GM04504 (cell line): ENCODE results near the gene TUBB3.
A peak's percentile ranks its signal among the peaks of the same experiment; 100 is the strongest.
"Not testable (repeated sequence)": the region's sequence is repeated elsewhere in the genome, so short reads cannot be mapped to it uniquely, and the experiment has no call there.

Experiments used
- DNase-seq: peaks from one replicate; pipeline ENCODE4 v3.0.0-alpha.2; 2012; ENCODE audit warnings: low read depth

TUBB3 gene

GRCh38 chr16:89918453-89919347, 4.4 kb upstream of the TUBB3 start, which contains the start of gene MC1R:
TSS of gene MC1R (plus strand) at chr16:89918862. CDS start at chr16:89919259, 397 bp downstream.
- DNase-seq, result no peak

DNA sequence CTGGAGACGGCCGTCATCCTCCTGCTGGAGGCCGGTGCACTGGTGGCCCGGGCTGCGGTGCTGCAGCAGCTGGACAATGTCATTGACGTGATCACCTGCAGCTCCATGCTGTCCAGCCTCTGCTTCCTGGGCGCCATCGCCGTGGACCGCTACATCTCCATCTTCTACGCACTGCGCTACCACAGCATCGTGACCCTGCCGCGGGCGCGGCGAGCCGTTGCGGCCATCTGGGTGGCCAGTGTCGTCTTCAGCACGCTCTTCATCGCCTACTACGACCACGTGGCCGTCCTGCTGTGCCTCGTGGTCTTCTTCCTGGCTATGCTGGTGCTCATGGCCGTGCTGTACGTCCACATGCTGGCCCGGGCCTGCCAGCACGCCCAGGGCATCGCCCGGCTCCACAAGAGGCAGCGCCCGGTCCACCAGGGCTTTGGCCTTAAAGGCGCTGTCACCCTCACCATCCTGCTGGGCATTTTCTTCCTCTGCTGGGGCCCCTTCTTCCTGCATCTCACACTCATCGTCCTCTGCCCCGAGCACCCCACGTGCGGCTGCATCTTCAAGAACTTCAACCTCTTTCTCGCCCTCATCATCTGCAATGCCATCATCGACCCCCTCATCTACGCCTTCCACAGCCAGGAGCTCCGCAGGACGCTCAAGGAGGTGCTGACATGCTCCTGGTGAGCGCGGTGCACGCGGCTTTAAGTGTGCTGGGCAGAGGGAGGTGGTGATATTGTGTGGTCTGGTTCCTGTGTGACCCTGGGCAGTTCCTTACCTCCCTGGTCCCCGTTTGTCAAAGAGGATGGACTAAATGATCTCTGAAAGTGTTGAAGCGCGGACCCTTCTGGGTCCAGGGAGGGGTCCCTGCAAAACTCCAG, 3.4 kb upstream of the TUBB3 start:
- no peak for DNase-seq

- DNase-seq, result no peak
These were observed 2.4 kb upstream of the TUBB3 start for GRCh38 chr16:89920723-89921122.

DNA sequence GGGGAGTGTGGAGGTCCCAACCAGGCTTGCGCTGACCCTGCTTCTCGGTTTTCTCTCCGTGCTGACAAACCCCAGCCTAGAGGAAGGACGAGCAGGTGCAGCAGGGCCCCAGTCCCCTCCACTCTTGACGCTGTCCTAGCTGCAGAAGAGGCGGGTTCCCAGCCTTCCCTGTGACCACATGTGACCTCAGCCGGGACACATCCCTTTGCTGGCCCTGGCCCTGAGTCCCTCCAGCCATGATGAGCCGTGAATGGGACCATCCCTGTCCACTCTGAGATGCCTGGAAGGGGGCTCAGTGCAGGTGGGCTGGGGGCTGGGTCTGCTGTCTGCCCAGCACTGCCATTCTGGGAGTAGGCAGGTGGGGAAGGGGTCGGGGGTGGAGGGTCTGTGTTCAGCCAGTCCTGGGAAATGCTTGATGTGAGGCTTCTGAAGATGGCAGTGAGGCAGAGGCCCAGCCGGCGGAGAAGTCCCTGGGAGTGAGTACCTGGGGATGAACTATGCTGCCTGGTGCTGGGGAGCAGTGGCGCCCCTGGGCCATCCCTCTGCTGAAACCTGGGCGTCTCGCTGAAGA, 1.9 kb upstream of the TUBB3 start:
- no peak for DNase-seq

DNA sequence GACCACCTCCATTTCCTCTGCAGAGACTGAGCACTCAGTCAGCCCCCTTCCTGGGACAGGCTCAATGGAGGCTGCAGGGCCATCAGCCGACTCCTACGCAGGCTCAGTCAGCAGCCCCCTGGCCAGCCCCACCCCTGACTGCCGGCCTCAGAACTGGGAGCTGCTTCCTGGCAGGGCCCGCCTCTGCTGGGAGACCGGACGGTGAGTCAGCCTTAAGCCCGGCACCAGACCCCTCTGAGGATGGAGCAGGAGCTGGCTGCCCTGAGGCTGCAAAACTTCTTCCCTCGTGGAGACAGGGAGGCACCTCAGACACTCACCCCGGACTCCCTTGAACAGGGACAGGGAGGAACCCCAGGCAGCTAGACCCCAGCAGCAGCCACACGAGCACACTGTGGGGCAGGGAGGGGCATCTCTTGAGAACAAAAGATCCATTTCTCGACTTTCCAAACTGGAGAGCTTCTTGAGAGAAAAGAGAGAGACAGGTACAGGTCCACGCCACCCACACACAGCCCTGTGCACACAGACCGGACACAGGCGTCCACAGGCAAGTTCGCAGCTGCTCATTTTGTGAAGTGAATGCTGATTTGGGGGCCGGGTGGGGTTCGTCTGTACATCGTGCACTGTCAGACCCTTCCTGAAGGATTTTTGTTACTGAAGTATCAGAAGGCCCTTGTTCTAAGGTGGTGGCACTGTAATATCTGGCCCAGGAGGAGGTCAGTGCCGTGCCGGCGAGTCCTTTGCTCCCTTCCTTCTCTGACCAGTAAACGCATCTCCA, 1.3 kb upstream of the TUBB3 start:
- DNase-seq, result peak; percentile 87

DNA sequence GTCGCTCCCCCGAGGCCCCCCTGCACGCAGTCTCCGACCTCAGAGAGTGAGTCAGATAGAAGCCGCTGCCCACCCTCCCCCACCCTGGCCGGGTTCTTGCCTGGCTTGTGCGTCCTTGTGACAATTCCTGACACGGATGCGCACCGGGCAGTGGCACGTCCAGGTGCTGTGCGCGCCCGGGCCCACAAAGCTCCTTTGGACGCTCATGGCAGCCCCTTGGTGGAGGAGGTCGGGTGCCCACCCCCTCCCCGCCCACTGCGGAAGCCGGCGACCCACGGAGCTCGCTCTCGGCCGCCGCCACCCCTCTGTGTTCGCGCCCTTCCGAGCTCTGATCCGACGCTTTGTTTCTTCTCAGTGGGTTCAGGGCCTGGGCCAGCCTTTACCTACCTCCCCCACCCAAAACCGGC, 662 bp upstream of the TUBB3 start:
- DNase-seq, result peak; percentile 91

GRCh38 chr16:89923640-89924296, 626 bp downstream of the TUBB3 start:
- no peak for DNase-seq

DNA sequence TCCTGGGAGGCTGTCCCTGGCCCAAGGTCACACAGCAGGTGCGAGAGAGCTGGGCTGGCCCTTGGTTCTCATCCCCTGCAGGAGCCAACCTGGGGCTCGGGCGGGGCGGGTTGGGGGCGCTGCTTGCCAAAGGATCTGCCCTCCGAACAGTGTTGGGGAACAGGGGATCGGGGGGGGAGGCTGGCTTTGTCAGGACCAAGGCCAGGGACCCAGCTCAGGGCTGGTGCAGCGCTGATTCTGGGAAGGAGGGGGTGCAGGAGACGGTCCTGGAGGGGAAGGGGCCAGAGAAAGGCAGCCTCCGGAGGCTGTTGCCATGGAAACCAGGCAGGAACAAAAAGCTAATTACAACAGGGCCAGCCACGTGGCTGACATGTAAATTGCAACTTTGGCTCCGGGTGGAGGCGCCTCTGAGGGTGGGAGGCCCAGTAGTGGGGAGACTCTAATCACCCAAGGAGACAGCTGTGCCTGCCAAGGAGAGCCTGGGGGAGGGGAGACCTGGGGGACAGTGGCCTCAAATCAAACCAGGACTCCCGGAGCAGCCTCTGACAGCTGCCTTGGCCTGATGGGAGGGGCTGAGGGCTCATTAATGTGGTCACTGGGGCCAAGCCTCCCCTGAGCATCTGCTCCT, 1.3 kb downstream of the TUBB3 start:
- DNase-seq, result no peak

- no peak for DNase-seq
These were observed 1.8 kb downstream of the TUBB3 start for GRCh38 chr16:89924925-89925307.

GRCh38 chr16:89925596-89926079, 2.5 kb downstream of the TUBB3 start:
- no peak for DNase-seq

GRCh38 chr16:89931305-89931896, 8.3 kb downstream of the TUBB3 start:
- no peak for DNase-seq

DNA sequence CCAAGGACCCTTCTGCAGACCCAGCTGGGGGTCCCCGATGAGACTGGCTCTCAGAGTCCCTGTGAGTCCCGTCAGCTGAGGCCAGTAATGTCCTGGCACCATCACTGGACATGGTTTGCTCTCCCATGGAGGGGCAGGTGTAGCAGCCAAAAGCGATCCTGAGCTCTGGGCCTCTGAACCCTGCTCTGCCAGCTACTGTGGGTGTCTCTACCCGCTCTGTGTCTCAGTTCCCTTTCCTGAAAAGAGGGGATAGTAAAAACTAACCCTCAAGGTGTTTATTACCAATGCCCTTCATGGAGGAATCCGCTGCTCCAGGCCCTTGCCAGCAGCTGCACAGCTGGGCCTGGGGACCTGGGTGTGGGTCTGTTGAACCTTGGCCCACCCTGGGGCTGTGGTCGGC, 8.8 kb downstream of the TUBB3 start:
- no peak for DNase-seq

GRCh38 chr16:89934019-89934418, 10.9 kb downstream of the TUBB3 start:
- DNase-seq, result not testable (repeated sequence)

GRCh38 chr16:89934611-89935553, 11.7 kb downstream of the TUBB3 start:
- DNase-seq, result no peak

DNA sequence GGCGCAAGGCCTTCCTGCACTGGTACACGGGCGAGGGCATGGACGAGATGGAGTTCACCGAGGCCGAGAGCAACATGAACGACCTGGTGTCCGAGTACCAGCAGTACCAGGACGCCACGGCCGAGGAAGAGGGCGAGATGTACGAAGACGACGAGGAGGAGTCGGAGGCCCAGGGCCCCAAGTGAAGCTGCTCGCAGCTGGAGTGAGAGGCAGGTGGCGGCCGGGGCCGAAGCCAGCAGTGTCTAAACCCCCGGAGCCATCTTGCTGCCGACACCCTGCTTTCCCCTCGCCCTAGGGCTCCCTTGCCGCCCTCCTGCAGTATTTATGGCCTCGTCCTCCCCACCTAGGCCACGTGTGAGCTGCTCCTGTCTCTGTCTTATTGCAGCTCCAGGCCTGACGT, 12.5 kb downstream of the TUBB3 start:
- not testable (repeated sequence) for DNase-seq

DNA sequence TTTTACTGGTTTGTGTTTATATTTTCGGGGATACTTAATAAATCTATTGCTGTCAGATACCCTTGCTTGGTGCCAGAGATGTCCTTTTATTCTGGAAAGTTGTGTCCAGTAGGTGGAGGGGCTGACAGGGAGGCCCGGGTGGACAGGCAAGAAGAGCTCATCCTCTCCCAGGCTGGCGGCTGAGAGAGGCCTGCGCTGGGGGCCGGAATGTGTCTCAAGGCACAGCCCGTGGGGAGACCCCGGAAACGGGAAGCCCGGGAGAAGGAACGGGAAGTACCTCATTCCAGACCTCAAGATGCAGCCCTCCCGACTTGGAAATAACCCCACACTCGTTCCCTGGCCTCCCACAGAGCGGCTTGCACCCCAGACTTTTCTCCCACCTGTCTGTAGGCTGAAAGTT, 12.9 kb downstream of the TUBB3 start:
- DNase-seq, result no peak

DNA sequence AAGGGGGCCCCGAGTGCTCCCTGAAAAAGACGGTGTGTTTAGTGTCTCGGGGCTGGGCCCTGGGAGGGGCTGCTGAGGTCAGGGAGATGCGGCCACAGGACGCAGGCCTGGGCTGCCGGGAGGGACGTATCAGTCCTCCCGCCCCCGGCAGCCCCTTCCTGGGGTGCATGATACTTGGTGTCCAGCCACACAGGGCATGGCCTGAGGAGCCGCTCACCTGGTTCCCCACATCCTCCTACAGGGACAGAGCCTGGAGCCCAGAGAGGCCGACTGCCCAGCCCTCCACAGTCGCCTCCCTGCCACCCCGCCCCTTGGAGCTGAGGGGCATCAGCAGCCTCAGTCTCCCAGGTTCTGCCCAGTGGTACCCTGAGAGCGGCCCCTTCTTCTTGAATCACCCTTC, 13.4 kb downstream of the TUBB3 start:
- DNase-seq, result no peak

- no peak for DNase-seq
These were observed 13.8 kb downstream of the TUBB3 start for GRCh38 chr16:89936981-89937380.
